Skin of body (tissue), 2 donors: ENCODE measurements around the gene S1PR4. TPM values are rescaled to one million over a fixed set of nuclear protein-coding genes. Genes with fewer than 3 reads are reported as not detected.
"Not testable (repeated sequence)": the region's sequence is repeated elsewhere in the genome, so short reads cannot be mapped to it uniquely, and the experiment has no call there.

ENCODE experiments used
- DNase-seq: peaks from one replicate; lab custom pipeline; 2025; lab: John Stamatoyannopoulos, UW
- total RNA-seq: library from RNA; depleted of rRNA; stranded (reverse); fragments of >200 nt; gene quantifications from one replicate; pipeline ENCODE4 v1.2.3, GENCODE V29; 2014

Gene S1PR4
- total RNA-seq, 1 donor from 2014 or later, result 1.9 TPM

DNA sequence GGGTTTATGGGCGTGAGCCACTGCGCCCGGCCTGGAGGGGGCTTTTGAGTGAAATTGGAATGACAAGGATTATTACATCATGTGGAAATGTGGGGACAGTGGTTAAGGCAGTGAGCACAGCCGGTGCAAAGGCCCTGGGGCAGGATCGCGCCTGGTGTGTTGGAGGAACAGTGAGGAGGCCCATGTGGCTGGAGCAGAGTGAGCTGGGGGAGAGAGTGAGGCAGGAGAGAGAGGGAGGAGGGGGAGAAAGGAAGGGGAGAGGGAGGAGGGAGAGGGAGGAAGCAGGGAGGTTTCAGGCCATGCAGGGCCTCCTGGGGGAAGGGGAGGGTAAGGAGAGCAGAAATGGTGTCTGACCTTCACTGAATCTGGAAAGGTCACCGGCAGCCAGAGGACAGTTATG is 34.6 kb downstream of the S1PR4 start:
- no peak for DNase-seq

DNA sequence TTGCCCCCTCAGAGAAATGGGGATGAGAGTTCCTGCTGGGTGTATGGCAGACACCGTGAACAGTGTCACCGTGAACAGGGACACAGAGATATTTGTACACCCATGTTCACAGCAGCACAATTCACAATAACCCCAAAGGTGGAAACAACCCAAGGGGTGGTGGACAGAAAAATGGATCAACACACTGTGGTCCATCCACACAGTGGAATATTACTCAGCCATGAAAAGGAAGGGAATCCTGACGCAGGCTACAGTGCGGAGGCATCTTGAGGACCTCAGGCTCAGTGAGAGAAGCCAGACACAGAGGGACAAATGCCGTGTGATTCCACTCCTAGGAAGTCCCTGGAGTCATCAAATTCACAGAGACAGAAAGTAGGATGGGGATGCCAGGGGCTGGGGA is 38.3 kb downstream of the S1PR4 start:
- no peak for DNase-seq

DNA sequence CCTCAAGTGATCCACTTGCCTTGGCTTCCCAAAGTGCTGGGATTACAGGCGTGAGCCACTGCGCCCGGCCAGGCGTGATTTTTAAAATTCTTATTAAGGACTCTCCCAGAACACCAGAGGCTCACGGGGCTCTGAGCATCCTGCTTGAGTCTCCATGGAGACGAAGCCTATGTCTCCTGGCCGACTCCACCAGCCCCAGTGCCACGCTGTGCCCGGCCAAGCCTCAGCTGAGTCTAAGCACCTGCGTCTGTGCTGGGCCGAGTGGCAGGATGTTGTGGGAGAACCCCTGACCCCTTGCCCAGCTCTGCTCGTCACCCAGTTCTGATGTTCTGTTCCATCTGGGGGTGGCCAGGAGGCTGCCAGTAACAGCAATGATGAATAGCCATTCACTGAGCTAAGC is 42.0 kb downstream of the S1PR4 start:
- no peak for DNase-seq

DNA sequence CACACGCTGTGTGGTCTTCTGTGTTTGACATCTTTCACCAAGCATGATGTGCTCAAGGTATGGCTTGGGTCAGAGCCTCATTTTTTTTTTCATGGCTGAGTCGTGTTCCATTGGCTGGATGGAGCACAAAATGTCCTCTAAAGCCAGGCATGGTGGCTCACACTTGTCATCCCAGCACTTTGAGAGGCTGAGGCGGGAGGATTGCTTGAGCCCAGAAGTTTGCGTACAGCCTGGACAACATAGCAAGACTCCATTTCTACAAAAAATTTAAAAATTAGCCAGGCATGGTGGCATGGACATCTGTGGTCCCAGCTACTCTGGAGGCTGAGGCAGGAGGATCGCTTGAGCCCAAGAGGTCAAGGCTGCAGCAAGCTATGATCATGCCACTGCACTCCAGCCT is 43.0 kb downstream of the S1PR4 start:
- not testable (repeated sequence) for DNase-seq

DNA sequence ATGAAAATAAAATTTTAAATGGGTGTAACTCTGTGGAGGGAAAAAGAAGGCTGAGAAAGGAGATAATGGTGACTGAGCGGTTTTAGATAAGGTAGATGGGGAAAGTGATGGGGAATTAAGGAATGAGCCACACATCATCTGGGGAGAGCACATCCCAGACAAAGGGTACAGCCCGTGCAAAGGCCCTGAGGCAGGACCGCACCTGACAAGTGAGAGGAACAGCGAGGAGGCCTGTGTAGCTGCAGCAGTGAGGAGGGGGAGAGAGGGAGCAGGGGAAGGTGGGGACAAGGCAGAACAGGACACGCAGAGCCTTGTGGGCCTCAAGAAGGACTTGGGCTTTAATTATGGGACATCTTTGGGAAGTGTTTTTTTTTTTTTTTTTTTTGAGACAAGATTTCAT is 44.1 kb downstream of the S1PR4 start:
- DNase-seq, result no peak

DNA sequence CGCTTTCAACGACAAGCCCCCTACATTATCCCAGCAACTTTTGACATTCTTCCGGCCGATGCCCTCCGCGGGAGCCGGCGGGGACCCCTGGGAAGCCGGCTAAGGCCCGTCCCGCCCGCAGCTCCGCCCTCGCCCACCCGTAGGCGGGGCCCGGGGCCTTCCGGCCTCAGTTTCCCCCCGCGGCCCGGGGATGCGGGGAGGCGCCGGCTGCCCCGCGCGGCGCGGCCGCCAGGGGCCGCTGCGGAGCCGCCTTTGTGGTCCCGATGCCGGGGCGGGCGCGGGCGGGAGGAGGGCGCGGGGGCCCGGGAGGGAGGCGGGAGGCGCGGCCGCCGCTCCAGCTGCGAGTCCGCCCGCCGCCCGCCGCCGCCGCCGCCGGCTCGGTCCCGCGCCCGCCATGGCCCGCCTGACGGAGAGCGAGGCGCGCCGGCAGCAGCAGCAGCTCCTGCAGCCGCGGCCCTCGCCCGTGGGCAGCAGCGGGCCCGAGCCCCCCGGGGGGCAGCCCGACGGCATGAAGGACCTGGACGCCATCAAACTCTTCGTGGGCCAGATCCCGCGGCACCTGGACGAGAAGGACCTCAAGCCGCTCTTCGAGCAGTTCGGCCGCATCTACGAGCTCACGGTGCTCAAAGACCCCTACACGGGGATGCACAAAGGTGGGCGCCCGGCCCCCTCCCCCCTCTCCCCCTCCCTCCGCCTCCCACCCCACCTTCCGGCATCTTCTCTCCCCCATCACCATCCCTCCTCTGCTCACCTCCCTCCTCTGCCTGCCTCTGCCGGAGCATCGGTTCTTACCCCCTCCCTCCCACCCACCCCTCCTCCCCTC is 46.0 kb downstream of the S1PR4 start, which contains the start of gene CELF5:
Gene CELF5, plus strand, starts transcription at position 316 of the 823 bp plus-strand sequence. Its CDS starts 79 bp downstream, at position 395.
- no peak for DNase-seq

DNA sequence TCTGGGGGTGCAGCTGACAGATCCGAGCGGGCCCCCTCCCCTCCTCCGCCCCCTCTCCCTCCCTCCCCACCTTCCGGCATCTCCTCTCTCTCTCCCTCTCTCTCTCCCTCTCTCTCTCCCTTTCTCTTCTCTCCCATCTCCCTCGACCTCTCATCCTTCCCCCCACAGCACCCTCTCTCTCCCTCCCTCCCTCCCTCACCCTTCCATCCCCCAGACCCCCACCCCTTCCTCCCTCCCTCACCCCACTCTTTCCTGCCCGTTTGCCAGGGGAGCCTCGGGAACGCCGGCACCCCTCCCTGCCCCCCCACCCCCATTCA is 46.6 kb downstream of the S1PR4 start:
- no peak for DNase-seq

DNA sequence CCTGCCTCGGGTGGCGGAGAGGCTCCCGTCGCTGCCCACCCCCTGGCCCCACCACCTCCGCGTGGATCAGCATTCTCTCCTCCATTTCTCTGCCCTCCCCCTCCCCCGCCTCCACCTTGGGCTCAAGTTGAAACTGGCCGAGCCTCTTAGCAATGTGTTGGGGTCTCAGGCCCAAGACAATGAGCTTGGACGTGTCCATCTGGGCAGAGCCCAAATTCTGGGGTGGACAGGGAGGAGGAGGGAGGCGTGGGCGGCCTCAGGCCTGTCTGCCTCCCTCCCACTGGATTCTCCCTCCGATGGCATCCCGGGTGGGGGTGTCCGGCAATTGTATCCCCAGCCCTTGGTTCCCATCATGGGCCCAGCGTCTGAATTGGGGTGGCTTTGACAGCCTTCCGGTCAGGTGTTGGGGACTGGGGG is 47.1 kb downstream of the S1PR4 start:
- no peak for DNase-seq

DNA sequence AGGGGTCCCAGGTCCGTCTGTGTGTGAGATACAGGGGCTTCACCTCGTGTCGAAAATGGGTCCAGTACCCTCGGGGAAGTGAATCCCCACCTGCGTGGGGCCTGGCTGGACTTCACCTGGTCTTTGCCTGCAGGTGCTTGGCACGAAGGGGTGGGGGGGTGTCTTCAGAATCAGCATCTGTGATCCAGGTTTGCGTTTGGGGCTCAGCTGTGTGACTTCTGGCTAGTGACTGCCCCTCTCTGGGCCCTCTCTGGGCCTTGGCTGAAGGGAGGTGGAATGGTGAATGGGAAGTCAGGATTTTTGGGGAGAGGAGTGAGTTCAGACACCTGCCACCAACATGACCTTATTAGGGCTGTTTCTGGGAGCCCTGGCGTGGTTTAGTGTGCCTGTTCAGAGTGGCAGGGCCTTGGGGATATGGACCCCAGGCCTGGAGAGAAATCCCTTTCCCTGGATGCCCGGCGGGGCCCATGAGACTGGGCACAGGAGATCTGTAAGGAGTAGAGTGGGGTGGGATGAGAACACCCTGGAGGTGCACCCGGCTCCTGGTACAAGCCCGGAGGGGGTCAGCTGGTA is 48.6 kb downstream of the S1PR4 start:
- DNase-seq, result no peak

DNA sequence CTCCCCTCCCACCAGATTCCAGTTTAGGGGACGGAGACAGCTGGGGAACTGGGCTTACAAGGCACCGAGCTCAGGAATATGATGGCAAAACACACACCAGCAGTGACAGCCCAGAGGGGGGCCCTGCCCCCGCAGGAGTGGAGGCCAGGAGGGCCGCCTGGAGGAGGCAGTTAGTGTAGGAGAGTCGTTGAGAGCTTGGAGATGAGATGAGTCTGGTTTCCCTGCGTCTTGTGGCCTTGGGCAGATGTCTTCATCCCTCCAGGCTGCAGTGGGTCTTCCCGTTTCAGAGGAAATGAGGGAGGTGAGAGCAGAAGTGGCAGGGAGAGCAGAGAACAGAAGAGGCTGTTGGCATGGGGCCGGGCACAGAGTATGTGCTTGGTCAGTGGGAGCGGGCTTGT is 50.8 kb downstream of the S1PR4 start:
- no peak for DNase-seq

Other genes starting within 250 kb of the S1PR4 start
- 5.0 TPM for gene ZNF77, start 233.8 kb upstream of the S1PR4 start, total RNA-seq
- gene TLE6, start 201.2 kb upstream of the S1PR4 start, total RNA-seq, result 0.79 TPM
- 10.9 TPM for gene TLE2, start 149.5 kb upstream of the S1PR4 start, total RNA-seq
- 69.0 TPM for gene TLE5, start 116.3 kb upstream of the S1PR4 start, total RNA-seq
- 29.6 TPM for gene GNA11, start 84.4 kb upstream of the S1PR4 start, total RNA-seq
- gene GNA15, start 42.7 kb upstream of the S1PR4 start, total RNA-seq, result 13.2 TPM
- 10.9 TPM for gene NCLN, start 7.2 kb downstream of the S1PR4 start, total RNA-seq
- gene CELF5, start 45.9 kb downstream of the S1PR4 start, total RNA-seq, result 0.30 TPM
- gene NFIC, start 187.8 kb downstream of the S1PR4 start, total RNA-seq, result 27.6 TPM